Stimulated activated CD4-positive, alpha-beta T cell treated with anti-CD3 and anti-CD28 coated beads, Interleukin-12 subunit alpha, Interleukin-12 subunit beta, amount 100 ng/mL, for 4 hours (primary cell): Measurements from ENCODE around the gene PADI6.
"Not testable (repeated sequence)": the region's sequence is repeated elsewhere in the genome, so short reads cannot be mapped to it uniquely, and the experiment has no call there.

ENCODE experiments used
- DNase-seq: peaks from one replicate; pipeline ENCODE4 v3.0.0-alpha.2; 2020

Gene PADI6

DNA sequence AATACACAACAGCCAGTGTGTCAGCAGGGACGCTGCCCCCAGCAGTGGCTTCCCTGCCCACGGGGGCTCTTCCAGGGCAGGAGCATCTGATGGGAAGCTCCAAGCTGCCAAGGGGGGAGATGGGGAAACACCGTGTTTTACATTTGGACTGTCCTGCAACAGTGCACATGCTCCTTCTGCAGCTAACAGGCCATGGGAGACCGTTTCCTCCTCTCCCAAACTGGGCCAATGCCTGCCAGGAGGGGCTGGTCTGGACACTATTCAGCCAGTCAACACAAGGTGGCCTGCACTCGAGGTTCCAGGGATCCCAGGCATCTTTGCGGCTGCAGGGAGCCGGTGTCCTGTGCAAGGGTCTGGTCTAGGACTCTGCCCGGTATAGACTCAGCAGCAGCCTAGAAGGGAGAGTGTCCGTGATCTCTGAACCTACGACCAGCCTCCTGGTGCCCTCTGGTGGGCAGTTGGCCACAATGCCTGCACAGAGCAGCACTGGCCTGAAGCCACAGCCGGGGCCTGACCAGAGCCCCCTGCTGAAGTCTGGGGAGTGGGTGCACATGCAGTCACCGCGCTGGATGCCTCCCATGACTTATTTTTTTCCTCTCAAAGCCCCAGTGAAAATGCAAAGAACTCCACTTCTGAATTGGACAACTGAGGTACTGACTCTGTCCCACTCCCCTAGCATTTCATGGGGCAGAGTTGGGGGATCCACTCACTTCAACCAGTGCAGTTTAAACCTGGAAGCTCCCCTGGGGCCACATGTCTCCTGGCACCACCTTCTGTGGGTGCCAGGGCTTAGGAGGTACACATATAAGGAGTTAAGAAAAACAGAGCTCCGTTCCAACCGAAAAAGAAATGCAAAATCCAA is 34.1 kb downstream of the PADI6 start:
- DNase-seq, result peak; percentile 33

- DNase-seq, result not testable (repeated sequence)
Measured at GRCh38 chr1:17406760-17407475, 34.9 kb downstream of the PADI6 start.

DNA sequence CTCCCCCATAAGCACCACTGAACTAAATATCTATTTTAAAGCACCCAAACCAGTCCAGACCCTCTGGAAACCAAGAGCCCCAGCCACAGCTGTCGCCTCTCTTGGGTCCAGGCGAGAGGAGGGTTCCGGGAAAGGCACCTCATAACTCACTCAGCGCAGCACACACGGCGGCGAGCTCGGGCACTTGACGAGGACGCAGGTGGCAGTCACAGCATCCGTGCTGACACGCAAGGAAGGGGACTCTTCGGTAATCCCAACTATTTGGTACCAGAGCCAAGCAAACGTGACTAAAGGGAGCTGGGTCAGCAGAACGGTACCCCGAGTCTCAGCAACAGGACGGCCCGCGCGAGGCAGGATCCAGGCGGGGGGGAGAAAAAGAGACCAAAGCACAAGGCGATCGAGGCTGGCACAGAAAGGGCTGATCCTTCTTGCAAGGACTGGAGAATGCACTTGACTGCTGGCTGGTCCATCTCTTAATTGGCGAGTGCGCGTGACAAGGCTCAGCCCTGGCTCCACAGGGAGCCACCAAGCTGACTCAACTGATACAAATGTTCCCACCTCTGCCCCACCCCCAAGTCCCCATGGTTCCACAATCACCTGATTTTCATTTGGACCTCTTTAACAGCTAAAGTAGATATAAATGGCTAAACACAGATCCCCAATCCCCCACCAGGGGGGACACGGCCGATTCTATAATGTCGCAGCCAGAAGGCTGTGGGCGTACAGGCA is 36.0 kb downstream of the PADI6 start:
- not testable (repeated sequence) for DNase-seq

GRCh38 chr1:17409391-17409811 is 37.4 kb downstream of the PADI6 start:
- DNase-seq, result no peak

DNA sequence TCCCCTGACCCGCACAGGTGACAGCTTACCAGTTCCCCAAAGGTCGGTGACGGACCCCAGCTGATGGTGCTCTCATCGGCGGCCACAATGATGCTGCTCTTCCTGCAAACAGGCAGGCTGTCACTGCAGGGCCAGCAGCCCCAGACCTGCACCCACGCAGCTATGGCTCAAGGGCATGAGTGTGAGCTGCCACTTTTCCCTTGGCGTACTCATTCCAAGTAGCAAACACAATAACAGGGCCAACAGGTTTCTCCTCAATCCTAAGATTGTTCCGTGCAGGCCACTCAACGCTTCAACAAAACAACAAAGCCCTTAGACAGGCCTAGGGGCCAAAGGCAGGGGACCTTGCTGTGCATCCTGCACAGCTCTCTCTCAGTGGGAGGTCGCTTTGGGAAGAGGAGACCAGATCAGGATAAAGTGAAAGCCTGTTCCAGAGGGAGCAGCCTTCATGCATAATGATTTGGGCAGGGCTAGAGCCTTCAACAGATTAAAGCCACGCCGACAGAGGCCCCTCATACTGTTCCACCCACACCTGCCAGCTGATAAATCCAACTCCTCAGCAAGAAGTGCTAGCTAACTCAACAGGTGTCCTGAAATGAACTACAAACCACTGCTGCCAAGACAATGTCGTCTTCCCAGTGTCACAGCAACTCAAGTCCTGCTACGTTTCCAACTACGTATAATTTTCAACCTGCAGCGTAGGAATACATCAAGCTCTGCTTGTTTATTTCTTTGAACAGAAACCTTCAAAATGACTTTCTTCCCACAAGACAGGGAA is 40.3 kb downstream of the PADI6 start:
- DNase-seq, result no peak

DNA sequence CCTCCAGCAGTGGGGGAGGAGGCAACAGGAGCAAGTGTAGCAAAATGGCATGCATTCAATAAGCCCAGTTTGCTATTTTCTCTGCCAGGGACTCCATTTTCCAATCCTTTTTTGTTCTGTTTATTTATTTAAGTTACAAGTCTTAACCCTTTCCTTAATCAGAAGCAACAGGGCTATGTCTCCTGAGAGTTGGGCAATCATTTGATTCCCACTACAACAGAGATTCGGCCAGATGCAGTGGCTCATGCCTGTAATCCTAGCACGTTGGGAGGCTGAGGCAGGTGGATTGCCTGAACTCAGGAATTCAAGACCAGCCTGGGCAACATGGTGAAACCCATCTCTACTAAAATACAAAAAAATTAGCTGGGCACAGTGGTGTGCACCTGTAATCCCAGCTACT is 42.0 kb downstream of the PADI6 start:
- DNase-seq, result no peak

GRCh38 chr1:17416389-17416788 is 44.4 kb downstream of the PADI6 start:
- no peak for DNase-seq

GRCh38 chr1:17419626-17420328 is 47.8 kb downstream of the PADI6 start:
- DNase-seq, result peak; percentile 64

- no peak for DNase-seq
Measured at GRCh38 chr1:17420391-17420918, 48.5 kb downstream of the PADI6 start.

DNA sequence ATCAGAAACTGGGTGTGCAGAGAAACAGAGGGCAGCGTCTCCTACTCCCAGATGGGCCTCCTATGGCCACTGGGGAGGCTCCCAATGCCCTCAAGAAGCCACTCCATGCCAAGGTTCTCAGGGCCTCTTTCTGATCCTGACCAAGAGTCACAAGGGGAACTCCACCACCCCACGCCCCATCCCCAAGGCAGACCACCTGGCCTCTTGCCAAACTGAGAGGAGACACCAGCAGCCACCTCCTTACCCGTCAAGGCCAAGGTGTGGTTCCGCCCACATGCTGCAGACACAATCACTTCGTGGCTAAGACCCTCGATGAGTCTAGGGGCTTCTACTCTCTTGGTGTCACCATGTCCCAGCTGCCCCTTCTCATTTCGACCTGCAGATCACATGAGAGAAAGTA is 50.5 kb downstream of the PADI6 start:
- DNase-seq, result no peak

DNA sequence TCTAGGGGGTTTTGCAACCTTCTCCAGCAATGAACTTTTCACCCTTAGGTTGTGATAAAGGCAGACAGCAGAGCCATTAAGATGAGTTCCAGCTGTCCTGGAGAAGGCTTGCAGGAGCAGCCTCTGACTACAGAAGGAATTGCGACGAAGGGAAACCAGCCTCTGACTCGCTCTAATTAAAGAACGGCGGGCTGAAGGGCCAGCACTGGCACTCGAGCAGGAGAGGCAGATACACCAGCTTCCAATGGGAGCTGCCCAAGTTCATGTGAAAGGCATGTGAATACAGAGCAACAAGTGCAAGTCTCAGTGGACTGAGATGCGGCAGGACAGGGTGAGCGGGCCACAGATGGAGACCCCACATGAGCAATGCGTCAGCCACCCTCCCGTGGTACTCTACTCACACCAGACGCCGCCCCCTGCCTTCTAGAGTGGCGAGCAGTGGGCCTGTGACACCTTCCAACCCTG is 51.8 kb downstream of the PADI6 start:
- DNase-seq, result no peak

GRCh38 chr1:17425806-17426600 is 54.0 kb downstream of the PADI6 start:
- DNase-seq, result no peak

- DNase-seq, result no peak
Measured at GRCh38 chr1:17427696-17428660, 56.0 kb downstream of the PADI6 start.

DNA sequence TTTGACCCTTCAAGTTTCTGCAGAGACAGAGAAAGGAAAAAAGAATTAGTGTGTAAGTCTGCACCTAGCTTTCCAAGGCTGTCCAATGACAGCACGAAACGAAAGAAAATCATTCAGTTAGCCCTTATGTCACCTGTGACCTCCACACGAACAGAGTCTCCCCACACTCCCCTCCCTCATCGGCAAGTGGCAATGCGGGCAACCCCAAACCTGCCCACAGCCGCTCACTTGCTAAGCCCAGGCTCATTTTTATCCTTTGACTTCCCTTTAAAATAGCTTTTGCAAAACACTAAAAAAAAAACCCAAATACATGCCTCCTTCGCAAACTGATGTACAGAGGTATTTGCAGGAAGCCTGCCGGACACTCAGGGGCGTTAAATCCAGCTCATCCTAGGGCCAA is 57.2 kb downstream of the PADI6 start:
- DNase-seq, result no peak

GRCh38 chr1:17432412-17432811 is 60.4 kb downstream of the PADI6 start:
- no peak for DNase-seq

DNA sequence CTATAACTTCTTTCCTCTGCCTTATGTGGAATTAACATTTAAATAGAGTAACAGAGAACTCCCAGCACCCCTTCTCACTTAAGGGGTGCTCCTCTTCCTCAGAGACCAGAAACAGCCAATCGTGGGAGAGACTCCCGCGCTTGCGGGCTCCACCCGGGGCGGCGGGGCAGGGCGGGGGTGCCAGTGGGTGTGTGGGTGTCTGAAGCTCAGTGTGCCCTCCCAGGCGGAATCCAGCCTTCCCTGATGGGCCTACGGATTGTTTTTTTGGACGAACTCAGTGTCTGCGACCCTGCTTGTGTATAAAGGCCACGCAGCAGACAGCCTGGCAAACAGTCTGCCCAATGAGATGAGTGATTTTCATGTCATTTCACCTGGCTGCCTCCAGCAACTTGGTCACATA is 61.3 kb downstream of the PADI6 start:
- no peak for DNase-seq

DNA sequence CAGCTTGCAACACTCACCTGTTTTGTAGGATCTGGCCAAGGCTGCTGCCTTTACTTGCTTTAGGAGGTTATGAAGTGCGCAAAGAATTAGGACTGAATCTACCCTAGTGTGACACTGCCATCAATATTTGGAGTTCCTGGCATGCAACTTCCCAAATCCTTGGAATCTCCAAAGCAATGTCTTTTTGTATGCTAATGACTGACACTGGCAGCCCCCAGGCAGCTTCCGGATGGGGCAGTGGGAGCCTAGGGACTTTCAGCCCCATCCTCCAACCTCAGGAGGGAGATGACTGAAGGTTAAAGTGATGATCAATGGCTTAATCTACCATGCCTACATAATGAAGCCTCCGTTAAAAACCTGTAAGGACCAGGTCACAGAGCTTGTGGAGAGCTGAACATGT is 62.0 kb downstream of the PADI6 start:
- no peak for DNase-seq

- no peak for DNase-seq
Measured at GRCh38 chr1:17434601-17435000, 62.6 kb downstream of the PADI6 start.

GRCh38 chr1:17436380-17437174 is 64.6 kb downstream of the PADI6 start:
- DNase-seq, result no peak
